HG03378 (cell line): Measurements from ENCODE around the gene LOXL1.

Experiments used
- ATAC-seq: cut with Tn5 transposase; IDR thresholded peaks from one replicate; pipeline ENCODE4 v1.9.1; 2021; ENCODE audit warnings: mild to moderate bottlenecking, moderate library complexity; ENCODE audit not compliant: unreplicated experiment

The LOXL1 gene

DNA sequence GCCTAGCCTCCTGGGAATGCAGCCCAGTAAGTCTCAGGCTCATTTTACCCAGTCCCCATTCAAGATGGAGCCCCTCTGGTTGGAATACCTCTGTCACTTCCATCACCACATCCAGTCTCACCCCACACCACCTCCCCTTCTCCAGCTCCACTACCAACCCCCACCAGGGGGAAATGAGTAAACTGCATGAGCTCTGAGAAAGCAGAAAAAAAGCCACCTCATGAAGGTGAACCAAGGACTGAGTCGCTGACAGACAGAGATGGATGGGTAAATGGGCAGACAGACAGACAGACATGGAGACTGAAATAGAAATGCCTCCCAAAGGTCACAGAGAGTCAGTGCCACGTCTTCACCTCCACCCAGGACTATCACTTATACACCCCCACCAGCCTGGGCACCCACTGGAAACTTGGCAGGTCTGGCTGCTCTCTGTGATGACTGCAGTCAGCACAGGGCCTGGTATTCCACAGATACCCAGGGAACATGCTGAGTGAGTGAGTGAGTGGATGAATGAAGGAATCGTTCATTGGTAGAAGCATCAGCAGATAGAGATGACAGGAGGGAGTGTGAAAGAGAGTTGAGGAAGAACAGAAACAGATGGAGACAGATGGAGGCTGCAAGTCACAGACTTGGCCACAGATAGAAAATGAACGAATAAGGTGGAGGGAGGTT lies 4.9 kb upstream of the LOXL1 start:
- no peak for ATAC-seq

GRCh38 chr15:73922186-73923151 lies 3.8 kb upstream of the LOXL1 start:
- no peak for ATAC-seq

DNA sequence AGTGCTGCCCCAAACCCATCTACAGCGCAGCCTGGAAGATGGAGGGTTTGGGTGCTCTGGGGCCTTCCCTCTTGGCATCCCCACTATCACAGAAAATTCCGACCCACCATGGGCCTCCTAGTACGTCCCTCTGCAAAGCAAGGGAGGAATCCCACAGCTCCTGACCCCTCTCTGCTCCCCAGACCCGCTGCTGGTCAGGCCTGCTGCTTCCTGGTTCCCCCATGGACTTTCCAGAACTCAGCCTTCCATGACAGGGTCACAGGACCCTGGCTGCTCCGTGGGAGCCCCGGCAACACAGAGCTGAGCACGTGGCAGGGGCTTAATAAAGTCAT lies 3.1 kb upstream of the LOXL1 start:
- ATAC-seq, result no peak

DNA sequence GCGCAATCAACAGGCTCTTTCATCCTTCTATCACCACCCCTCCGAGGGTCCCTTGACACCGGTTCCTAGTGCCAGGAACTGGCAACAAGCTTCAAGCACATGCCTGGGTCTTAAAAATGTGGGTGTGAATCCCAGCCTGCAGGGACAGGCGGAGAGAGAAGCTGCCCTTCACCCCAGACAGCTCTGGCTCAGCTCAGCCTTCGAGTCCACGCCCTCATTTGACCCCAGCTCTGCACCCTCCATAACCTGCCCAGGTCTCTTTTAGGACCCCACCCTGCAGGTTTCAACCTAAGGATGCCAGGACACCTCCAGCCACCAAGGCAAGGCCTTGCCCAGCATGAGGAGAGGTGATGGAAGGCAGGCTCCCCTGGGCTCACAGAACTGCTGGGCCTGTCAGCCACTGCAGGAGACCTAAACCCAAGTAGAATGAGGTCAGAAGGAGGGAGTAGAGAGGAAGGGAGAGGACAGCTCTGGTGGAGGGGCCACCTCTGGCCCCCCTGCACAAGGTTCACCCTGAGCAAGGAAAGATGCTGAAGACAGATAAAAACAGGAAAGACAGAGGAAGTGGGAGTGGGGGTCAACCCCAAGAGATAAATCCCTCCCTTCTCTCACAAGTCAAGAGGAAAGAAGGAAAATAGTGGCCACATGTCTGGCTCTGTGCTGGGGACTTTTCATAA lies 2.6 kb upstream of the LOXL1 start:
- ATAC-seq, result no peak

- ATAC-seq, result no peak
These were observed 1.9 kb upstream of the LOXL1 start for GRCh38 chr15:73924171-73924921.

- no peak for ATAC-seq
These were observed 429 bp upstream of the LOXL1 start for GRCh38 chr15:73925848-73926218.

GRCh38 chr15:73927003-73927475 lies 777 bp downstream of the LOXL1 start:
- no peak for ATAC-seq

DNA sequence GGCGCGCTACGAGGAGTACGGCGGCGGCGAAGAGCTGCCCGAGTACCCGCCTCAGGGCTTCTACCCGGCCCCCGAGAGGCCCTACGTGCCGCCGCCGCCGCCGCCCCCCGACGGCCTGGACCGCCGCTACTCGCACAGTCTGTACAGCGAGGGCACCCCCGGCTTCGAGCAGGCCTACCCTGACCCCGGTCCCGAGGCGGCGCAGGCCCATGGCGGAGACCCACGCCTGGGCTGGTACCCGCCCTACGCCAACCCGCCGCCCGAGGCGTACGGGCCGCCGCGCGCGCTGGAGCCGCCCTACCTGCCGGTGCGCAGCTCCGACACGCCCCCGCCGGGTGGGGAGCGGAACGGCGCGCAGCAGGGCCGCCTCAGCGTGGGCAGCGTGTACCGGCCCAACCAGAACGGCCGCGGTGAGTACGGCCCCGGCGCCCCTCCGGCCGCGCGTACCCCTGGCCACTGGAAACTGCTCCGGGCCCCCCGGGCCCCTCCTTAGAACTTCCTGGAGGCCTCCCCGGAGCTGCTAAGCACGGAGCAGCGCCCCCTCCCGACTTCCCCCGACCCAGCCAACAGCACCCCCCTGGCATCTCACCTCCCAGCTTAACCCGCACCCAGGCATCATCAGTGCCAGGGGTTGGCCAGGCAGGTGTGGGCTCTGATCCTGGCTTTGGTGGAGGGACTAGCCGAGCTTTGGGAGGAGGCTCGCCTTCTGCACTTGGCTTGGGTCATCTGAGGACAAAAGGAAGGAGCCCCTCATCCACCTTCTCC lies 1.4 kb downstream of the LOXL1 start:
- no peak for ATAC-seq

DNA sequence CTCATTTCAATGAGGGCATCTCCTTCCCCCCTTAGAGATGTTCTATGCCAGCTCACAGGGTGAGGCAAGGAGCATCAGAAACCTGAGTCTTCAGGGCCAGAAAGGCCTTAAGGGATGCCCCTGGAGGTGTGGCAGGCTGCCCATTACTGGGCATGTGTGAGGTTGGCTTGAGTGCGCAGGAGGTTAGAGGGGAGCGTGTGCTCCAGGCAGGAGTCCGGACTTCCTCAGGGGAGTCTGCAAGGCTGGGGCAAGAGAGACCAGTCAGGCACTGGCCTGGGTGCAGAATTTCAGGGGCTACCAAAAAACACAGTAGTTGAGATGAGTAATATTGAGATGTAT lies 1.9 kb downstream of the LOXL1 start:
- no peak for ATAC-seq

DNA sequence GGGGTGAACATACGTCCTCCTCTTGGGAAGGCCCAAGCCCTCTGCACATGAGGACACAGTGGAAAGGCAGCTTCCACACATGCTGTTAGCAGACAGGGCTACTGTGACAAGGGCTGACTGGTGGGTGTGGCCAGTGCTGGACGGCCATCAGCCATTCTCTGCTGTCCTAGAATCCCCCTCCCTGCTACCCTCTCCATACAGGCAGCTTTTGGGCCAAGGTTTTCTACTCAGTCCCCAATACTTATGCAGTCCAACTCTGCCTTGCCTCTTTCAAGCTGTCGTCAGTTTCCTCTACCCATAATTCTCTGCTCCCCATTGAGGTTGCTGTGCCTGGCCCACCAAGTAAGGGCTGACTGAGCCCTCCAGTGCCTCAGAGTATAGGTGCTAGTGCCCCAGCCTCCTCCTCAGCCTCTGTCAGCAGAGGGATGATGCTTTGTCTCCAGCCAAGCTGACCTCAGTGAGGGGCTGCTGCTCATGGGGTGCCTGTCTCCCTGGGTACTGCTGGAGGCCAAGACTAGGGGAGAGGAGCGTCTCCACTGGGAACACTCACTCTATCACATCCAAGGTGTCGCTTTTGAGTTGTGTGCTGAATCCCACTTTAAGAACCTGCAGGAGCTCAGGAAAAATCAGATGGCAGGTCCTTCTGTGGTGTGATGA lies 2.8 kb downstream of the LOXL1 start:
- ATAC-seq, result no peak

GRCh38 chr15:73930371-73930770 lies 4.1 kb downstream of the LOXL1 start:
- ATAC-seq, result no peak

- no peak for ATAC-seq
These were observed 4.6 kb downstream of the LOXL1 start for GRCh38 chr15:73930790-73931281.

GRCh38 chr15:73931441-73931840 lies 5.2 kb downstream of the LOXL1 start:
- no peak for ATAC-seq

GRCh38 chr15:73932381-73933191 lies 6.3 kb downstream of the LOXL1 start:
- ATAC-seq, result no peak

DNA sequence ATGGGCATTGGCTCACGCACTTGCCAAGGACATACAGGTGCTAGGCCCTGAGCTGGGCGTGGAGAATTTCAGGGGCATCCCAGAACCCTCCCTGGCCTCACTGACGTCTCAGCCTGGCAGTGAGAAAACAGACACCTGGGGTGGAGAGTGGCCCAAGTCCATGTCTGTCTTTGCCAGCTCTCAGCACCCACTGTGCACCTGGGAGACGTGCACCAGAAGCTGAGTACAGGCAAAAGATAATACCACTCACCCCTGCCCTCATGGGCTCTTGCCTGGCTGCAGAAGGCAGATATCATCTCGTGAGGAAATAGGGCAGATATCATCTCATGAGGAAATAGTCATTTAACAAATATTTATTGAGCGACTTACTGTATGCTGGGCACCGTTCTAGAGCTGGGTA lies 8.0 kb downstream of the LOXL1 start:
- ATAC-seq, result no peak

- no peak for ATAC-seq
These were observed 9.3 kb downstream of the LOXL1 start for GRCh38 chr15:73935547-73935946.

DNA sequence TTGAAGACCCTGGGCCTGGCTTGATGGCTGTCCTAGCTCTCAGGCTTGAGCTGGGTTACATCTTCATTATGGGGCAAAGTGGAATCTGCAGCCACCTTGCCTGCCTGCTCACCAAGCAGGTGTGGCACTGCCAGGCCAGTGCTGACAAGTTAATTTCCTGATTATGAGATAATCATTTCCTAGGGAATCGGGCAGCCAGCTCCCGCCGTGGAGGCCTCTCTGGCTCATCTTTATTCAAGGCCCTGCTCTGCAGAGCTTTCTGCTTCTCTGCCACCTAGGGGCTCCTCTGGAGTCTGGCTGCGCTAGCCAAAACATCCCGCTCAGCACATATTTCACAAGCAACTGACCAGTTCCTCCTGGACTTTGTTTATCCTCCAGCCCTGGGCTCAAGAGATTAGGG lies 9.9 kb downstream of the LOXL1 start:
- ATAC-seq, result no peak

- no peak for ATAC-seq
These were observed 10.5 kb downstream of the LOXL1 start for GRCh38 chr15:73936588-73937290.
